ENCODE results near the gene MEIKIN.

GRCh38 chr5:131863700-131864099, 81.8 kb downstream of the MEIKIN start:
- TF ChIP-seq CTCF (IDR thresholded peaks at IDR 0.05; ENCODE audit: low read depth, low read length, missing input control) = no peak
- no peak for TF ChIP-seq YY1 (IDR thresholded peaks at IDR 0.05)
- no peak for TF ChIP-seq GABPA (IDR thresholded peaks at IDR 0.05 in 1 of 2, conservative IDR thresholded peaks at IDR 0.05 in 1 of 2)
- TF ChIP-seq MAX (IDR thresholded peaks at IDR 0.05) = no peak
- no peak for TF ChIP-seq TAF1 (conservative IDR thresholded peaks at IDR 0.05)
- TF ChIP-seq RAD21 (IDR thresholded peaks at IDR 0.05) = no peak
- TF ChIP-seq ATF3 (IDR thresholded peaks at IDR 0.05) = no peak
- TF ChIP-seq SP1 (IDR thresholded peaks at IDR 0.05) = no peak
- TF ChIP-seq REST (IDR thresholded peaks at IDR 0.05) = no peak
- no peak for TF ChIP-seq JUND (IDR thresholded peaks at IDR 0.05)
